Tibial artery (tissue), 4 donors: ENCODE data around the gene RPS18.

ENCODE experiments used
- DNase-seq, 2 donors: peaks; one replicate each; pipeline ENCODE4 v3.0.0-alpha.2; 2019
- H3K27ac ChIP-seq, 2 donors: fragments of 200-600 bp; sonication (generic) in 1 of 2; 1 replicate in 1 of 2; 2 replicates in 1 of 2; pipeline ENCODE4 v1.5.1; 2018 to 2019; ENCODE audit warnings: mild to moderate bottlenecking in 1 of 2
- H3K27me3 ChIP-seq, 2 donors: fragments of 200-600 bp; sonication (generic) in 1 of 2; one replicate each; pipeline versions ENCODE4 v1.5.1 to v1.6.0; 2016 to 2019
- H3K36me3 ChIP-seq, 3 donors: fragments of 200-600 bp; sonication (generic) in 2 of 3; one replicate each; pipeline ENCODE4 v1.5.1; 2016 to 2019; ENCODE audit warnings: mild to moderate bottlenecking in 2 of 3
- H3K4me1 ChIP-seq, 4 donors: fragments of 200-600 bp; sonication (generic) in 2 of 4; 1 replicate in 3 of 4; 2 replicates in 1 of 4; pipeline ENCODE4 v1.5.1; 2016 to 2019
- H3K4me3 ChIP-seq, 2 donors: fragments of 200-600 bp; sonication (generic) in 1 of 2; 1 replicate in 1 of 2; 2 replicates in 1 of 2; pipeline ENCODE4 v1.5.1; 2018 to 2019; ENCODE audit warnings: mild to moderate bottlenecking in 2 of 2
- H3K9me3 ChIP-seq, 3 donors: fragments of 200-600 bp; sonication (generic) in 1 of 3; one replicate each; pipeline ENCODE4 v1.5.1; 2016 to 2019
- CTCF ChIP-seq, 2 experiments: fragments of 200-600 bp in 1 of 2; fragments of 450-650 bp in 1 of 2; IDR thresholded peaks; one replicate each; pipeline ENCODE4 v1.5.1; 2017 to 2019; ENCODE audit warnings: antibody characterized with exemption in 2 of 2, mild to moderate bottlenecking in 1 of 2, moderate library complexity in 1 of 2
- intact Hi-C: fragments of 100-400 bp; cut with DNase I; formaldehyde crosslinking; loops from one replicate; pipeline ENCODE4 v1.15.0; 2023; ENCODE audit warnings: low total_unique reads

The RPS18 gene

GRCh38 chr6:33304216-33304615, 32.3 kb downstream of the RPS18 start:
- peaks cover 13 to 43% (median 16%) of the 10 kb centered on the region in 3 donors for H3K36me3 ChIP-seq
- no peak overlapping the region for H3K4me3 ChIP-seq
- no peaks in the 10 kb centered on the region for H3K9me3 ChIP-seq
- intact Hi-C loops, result no loop called here
- H3K27me3 ChIP-seq, result no peaks in the 10 kb centered on the region
- no peak for TF ChIP-seq CTCF (IDR thresholded peaks at IDR 0.05)
- H3K27ac ChIP-seq, result no peak overlapping the region
- H3K4me1 ChIP-seq, result peaks cover 0 to 25% (median 12%) of the 10 kb centered on the region in 4 donors
- no peak for DNase-seq

- no peak overlapping the region for H3K4me3 ChIP-seq
- no peak overlapping the region for H3K27ac ChIP-seq
- no peak for DNase-seq
- intact Hi-C loops, result no loop called here
- H3K9me3 ChIP-seq, result no peaks in the 10 kb centered on the region
- no peak for TF ChIP-seq CTCF (IDR thresholded peaks at IDR 0.05)
- H3K27me3 ChIP-seq, result no peaks in the 10 kb centered on the region
- peaks cover 0 to 21% (median 10%) of the 10 kb centered on the region in 4 donors for H3K4me1 ChIP-seq
- peaks cover 13 to 47% (median 16%) of the 10 kb centered on the region in 3 donors for H3K36me3 ChIP-seq
These were observed 33.2 kb downstream of the RPS18 start for GRCh38 chr6:33305052-33305451.

GRCh38 chr6:33306356-33306755, 34.5 kb downstream of the RPS18 start:
- intact Hi-C loops, result no loop called here
- no peaks in the 10 kb centered on the region for H3K9me3 ChIP-seq
- no peaks in the 10 kb centered on the region for H3K27me3 ChIP-seq
- no peak overlapping the region for H3K4me3 ChIP-seq
- no peak for TF ChIP-seq CTCF (IDR thresholded peaks at IDR 0.05)
- H3K27ac ChIP-seq, result no peak overlapping the region
- peaks cover 13 to 54% (median 16%) of the 10 kb centered on the region in 3 donors for H3K36me3 ChIP-seq
- no peak for DNase-seq
- H3K4me1 ChIP-seq, result peaks cover 0 to 9% (median 6%) of the 10 kb centered on the region in 4 donors

- Histone ChIP-seq H3K9me3 (no peaks in the 10 kb centered on the region), H3K36me3 (peaks cover 0 to 22% (median 0%) of the 10 kb centered on the region in 3 donors), H3K27ac (peak overlapping the region; percentile 95), H3K4me1 (peaks cover 0 to 45% (median 35%) of the 10 kb centered on the region in 4 donors), H3K4me3 (peak overlapping the region; percentile 83 to 94), H3K27me3 (no peaks in the 10 kb centered on the region)
- TF ChIP-seq CTCF (IDR thresholded peaks at IDR 0.05), result no peak
- peak; percentile 83 to 90 for DNase-seq
- intact Hi-C loops, result loop anchor here (10.0 kb wide), 1 partner anchor 112 kb away; the partner anchor contains the start of gene SYNGAP1
These were observed 40.7 kb downstream of the RPS18 start for GRCh38 chr6:33312361-33313104.

- intact Hi-C loops, result loop anchor here (10.0 kb wide), 1 partner anchor 112 kb away; the partner anchor contains the start of gene SYNGAP1
- Histone ChIP-seq H3K27ac (peak overlapping the region; percentile 95), H3K4me3 (peak overlapping the region; percentile 83 to 94), H3K4me1 (peaks cover 0 to 46% (median 35%) of the 10 kb centered on the region in 4 donors), H3K27me3 (no peaks in the 10 kb centered on the region), H3K36me3 (peaks cover 0 to 22% (median 0%) of the 10 kb centered on the region in 3 donors), H3K9me3 (no peaks in the 10 kb centered on the region)
- DNase-seq, result peak; percentile 57 to 80
- TF ChIP-seq CTCF (IDR thresholded peaks at IDR 0.05), result no peak
These were observed 41.3 kb downstream of the RPS18 start for GRCh38 chr6:33313105-33313708.
